ENCODE results near the gene CDH15.
"Not testable (repeated sequence)": the region's sequence is repeated elsewhere in the genome, so short reads cannot be mapped to it uniquely, and the experiment has no call there.

The CDH15 gene

DNA sequence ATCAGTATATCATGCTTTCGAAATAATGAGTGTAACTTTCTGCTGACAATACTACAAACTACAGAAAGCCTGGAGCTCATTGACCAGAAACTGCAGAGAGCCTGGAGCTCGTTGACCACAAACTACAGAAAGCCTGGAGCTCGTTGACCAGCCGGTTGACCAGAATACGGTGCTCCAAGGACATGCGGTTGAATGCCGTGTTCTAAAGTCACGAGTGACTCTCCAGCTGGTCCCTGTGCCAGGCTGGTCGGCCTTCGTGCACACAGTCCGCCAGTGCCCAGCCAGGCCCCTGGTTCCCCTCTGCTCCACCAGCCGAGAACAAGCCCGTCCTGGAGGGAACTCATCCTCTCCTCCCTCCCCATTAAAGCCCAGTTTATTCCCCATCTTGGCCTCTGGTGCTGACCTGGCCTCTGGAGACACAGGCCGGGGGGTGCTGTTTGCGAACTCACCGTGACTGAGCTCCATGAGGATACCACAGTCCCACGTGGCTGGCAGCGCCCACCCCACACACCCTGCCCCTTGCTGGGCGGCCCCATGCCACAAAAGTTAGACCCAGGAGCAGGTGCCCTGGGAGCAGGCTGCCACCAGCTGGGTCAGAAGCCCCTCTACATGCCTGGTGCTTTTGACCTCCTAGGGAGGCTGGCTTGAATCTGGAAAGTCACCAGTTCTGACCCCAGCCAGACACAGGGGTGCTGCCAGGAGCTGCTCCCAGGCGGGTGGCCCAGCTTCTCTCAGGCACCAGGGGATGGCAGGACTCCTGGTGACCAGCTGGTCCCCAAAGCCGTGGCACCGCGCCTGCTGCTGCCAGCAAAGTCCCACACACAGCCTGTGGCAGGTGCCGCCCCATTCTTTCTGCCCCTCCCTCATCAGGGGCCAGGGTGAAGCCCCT lies 15.5 kb upstream of the CDH15 start:
- DNase-seq (ENCODE audit: low read depth in 3 of 3), result no peak

DNA sequence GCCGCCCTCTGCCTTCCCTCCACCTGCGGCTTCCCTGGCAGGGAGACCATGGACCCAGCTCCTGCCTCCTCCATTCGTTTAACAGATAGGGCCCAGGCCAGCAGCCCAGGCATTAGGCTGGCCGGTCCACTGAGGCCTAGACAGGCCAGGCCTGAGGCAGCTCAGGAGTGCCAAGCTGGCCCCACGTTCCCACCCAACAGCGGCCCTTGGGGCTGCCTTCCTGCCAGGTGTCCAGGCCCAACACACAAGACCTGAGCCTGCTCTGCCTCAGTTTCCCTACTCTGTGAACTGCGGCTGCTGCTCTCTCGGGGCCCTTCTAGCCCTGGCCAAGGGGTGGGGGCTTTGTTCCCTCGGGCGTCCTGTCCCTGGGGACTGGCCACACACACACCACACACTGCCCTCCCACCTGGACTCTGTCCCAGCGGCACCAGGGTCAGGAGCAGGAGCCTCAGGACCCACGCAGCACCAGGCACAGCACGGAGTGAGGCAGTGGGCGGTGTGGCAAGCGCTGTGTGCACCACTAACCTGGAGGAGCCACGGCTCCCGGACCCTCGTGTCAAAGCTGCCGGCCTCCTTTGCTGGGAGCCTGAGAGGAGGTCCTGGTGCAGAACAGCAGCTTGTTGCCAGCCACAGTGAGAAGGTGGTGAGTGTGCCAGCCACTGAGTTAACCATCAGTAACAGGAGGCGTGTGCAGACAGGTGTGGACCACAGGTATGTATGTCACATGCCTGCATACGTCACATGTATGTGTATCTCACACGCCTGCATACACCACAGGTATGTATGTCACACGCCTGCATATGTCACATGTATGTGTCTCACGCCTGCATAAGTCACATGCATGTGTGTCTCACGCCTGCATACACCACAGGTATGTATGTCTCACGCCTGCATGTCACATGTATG lies 14.6 kb upstream of the CDH15 start:
- no peak for DNase-seq (ENCODE audit: low read depth in 3 of 3)

DNA sequence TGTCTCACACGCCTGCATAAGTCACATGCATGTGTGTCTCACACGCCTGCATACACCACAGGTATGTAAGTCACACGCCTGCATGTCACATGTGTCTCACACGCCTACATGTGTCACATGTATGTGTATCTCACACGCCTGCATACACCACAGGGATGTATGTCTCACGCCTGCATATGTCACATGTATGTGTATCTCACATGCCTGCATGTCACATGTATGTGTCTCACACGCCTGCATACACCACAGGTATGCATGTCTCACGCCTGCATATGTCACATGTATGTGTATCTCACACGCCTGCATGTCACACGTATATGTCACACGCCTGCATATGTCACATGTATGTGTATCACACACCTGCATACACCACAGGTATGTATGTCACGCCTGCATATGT lies 13.8 kb upstream of the CDH15 start:
- DNase-seq (ENCODE audit: low read depth in 3 of 3), result no peak

DNA sequence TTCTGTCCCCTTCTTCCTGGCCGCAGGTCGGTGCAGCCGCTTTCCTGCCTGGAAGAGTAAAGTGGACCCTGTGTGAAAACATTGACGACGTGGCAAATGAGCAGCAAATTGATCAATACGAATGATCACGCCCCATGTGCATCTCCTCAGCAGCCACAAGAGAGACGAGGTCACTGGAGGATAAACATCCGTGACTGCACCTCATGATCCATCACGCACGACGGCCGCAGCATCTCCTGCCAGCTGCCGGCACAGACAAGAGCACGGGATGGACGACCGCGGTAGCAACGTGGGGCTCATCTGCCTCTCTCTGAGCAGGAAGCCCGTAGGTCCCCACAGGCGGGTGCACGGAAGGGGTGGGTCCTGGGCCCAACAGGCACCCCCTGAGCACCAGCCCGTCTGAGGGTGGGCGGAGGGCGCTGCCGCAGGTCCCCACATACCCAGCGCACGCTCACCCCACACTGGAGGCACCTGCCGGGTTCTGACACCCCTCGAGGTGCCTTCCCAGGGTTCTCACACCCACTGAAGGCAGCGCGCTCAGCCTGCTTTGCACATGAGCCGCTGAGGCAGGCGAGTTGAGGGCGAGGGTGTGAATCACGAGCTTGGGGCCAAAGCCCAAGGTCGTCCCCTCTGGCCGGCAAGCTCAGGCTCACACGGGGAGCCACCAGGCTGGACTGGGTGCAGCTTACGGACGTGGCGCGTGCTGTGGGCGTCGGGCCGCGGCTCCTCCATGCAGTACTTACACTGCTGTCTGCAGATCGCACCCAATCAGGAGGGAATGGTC lies 12.3 kb upstream of the CDH15 start:
- no peak for DNase-seq (ENCODE audit: low read depth in 3 of 3)

DNA sequence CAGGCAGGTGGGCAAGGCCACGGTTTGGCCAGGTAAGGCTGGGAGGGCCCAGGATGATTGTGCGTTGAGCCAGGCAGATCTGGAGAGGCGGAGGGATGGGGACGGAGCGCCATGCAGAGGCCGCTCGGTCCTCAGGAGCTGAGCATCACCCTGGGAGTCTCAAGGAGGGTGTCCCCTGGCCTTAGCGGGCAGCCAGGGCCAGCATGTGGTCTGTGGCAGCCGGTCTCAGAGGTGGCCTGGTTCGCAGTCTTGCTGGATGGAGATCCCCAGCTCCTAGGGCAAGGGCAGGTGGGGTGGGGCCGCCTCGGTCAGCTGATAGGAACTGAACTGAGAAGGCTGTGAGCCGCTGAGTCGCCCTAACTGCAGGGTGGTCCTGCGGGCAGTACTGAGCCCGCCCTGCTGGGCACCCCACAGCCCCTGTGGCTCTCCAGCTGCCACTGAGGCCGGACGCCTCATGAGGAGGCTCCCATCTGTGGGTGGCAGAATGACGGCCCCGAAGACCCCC lies 11.6 kb upstream of the CDH15 start:
- no peak for DNase-seq (ENCODE audit: low read depth in 3 of 3)

DNA sequence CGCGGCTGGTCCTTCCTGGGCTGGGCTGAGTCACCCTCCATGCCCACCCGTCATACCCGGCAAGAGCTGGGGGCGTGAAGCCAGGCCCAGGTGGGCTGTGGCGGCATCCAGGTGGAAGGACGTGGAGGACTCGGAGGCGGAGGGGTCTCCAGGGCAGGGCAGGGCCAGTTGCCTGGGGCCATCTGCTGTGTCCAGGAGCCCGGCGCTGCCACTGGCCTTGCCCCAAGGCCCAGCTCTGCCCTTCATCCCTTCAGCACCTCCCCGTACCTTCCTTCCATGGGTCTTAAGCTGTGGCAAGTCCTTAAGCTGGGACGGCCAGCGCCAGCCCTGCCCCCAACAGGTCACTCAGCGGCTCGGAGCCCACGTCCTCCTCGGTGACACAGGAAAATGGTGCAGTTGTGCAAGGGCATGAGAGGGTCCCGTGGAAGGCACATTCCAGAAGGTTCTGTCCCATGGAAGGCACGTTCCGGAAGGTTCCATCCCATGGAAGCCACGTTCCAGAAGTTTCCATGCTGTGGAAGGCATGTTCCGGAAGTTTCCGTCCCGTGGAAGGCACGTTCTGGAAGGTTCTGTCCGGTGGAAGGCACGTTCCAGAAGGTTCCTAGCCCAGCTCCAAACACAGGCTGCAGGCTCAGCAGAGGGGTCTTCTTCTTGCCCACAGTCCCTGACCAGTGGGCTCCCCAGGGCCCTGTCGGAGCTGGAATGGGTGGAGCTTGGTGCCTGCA lies 10.4 kb upstream of the CDH15 start:
- DNase-seq (ENCODE audit: low read depth in 3 of 3), result no peak

DNA sequence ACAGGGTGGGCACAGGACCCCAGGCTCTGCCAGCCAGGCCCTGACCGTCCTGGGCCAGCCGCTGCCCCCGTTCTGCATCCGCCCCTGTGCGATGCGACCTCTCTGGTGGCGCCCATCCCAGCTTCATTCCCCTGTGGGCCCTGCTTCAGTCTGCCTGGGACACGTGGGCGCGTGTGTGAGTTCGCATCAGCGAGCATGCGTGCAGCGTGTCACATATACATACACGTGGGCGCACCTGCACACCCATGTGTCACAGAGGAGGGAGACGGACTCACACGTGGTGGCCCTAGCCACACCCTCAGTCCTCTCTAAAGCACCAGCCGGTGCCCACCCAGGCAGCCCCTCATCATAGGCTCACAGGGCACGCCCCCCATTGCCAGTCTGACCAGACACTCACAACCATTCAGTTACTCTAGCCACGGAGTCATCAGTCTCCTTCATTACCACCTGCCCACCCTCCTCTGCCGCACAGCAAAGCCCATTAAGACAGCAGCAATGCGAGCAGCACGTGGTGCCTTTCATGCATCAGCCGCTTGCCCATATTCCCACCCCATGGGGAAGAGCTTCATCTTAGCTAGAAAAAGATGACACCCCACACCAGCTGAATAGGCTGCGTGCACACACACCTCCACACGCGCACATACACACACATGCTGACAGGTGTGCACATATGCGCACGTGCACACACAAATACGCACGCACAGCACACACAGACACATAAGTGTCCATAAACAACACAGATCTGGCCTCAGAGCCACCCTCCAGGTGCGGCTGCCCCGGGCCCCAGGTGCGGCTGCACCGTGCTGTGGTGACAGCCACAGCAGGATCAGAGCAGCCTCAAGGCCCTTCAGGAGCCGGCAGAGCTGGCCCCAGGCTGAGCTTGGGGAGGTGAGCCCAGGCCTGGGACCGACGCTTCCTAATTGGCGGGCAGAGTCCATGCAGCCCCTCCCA lies 9.5 kb upstream of the CDH15 start:
- DNase-seq (ENCODE audit: low read depth in 3 of 3), result no peak

DNA sequence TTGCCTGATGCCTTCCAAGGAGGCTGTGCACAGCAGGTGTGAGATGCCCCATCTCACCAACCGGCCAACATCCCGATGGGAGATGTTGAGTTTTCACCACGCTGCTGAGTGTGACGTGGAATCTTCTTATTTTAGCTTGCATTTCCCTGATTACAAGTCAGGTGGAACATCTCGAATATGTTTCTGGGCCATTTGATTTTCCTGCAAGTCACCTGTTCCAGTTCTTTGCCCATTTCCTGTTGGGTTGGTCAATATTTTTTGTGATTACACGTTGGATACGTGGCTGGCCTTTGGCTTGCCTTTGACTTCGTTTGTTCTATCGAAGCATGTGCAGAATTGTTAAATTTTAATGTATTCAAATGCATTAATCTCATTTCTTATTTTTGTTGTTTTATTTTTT lies 8.3 kb upstream of the CDH15 start:
- DNase-seq (ENCODE audit: low read depth in 3 of 3), result no peak

DNA sequence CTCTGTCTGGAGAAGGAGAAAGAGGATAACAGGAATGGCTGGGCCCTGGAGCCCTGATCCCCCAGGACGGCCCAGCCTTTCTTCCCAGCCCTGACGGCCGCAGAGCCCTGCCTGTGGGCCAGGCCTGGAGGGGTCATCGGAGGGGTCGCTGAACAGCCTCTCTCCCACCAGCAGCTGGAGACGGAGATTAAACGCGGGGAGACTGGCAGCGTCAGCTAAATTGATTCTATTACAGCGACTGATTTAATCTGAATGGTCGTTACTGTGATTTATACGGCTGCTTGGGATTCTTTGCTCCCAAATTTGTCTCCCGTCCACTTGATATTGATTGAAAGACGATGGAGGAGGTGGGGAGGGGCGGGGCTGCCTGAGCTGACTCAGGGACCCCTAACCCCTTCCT lies 7.1 kb upstream of the CDH15 start:
- no peak for DNase-seq (ENCODE audit: low read depth in 3 of 3)

DNA sequence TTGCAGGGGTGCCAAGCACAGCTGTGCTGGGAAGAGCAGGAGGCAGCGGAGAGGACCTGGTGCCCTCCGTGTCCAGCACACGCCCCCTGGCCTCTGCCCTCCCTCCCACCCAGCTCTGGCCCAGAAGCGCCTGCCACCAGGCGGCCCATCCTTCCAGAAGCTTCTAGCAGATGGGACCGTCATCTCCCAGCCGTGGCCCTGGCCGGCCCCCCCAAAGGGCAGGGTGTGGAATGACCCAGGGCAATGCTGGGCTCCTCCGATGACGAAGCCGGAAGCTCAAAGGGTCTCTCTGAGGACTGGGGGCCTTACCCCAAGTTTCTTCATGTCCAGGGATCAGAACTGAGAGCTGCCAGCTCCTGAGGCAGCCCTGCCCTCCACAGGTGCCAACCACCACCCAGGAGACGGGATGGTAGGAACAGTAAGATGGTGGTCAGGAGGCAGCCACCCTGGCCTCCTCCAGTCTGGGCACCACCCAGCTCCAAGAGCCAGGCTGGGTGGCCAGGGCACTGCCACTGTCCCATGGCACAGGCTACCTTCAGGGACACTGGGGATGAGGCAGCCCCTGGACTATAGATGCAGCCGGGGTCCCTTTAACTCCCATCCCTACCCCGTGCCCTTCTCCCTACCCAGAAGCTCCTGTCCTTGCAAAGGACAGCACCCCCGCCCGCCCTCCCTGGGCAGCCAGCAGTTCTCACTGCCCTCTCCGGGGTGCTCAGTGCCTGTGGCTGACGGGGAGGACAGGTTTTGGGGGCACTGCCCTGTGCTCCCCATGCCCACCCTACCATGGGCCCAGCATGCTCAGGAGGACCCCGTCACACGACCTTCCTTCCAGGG lies 6.5 kb upstream of the CDH15 start:
- no peak for DNase-seq (ENCODE audit: low read depth in 3 of 3)

DNA sequence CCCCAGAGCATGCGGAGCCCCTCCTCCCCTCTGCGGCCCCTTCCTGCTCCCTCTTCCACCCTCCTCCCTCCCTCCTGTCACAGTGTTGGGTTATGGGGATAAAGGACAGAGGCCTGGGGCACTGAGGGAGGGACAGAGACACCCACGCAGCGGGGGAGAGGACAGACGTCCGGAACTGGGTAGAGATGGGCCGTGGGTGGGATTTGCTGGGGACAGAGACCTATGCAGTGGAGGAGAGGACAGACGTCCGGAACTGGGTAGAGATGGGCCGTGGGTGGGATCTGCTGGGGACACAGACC lies 5.9 kb upstream of the CDH15 start:
- not testable (repeated sequence) for DNase-seq (ENCODE audit: low read depth in 3 of 3)

DNA sequence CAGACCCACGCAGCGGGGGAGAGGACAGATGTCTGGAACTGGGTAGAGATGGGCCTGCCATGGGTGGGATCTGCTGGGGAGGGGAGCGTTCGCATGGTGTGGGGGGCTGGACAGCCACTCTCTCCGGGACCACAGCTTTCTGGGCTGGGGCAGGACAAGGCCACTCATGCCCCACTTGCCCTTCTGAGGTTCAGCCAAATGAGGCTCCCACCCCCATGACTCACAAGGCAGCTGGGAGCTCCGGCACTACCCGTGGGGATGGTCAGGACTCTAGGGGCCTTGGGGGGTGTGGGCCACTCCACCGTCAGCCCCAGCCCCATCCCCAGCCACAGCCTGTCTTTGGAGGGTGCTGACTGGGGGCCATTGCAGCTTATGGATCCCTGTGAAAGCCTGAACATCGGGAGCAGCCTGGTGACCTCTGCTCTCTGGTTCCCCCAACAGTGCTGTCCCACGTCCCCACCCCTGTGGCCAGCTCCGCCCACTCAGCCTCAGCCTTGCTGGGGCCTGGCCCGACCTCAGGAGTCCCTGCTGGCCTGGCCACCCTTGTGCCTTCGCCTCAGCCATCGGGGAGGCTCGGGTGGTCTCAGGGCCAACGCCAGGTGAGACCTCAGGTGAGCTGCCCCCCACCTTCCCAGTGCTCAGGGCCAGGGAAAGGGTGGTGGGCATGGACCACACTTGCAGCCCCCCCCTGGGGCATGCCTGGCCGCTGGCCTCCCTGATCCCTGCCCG lies 4.7 kb upstream of the CDH15 start:
- DNase-seq (ENCODE audit: low read depth in 3 of 3), result no peak

DNA sequence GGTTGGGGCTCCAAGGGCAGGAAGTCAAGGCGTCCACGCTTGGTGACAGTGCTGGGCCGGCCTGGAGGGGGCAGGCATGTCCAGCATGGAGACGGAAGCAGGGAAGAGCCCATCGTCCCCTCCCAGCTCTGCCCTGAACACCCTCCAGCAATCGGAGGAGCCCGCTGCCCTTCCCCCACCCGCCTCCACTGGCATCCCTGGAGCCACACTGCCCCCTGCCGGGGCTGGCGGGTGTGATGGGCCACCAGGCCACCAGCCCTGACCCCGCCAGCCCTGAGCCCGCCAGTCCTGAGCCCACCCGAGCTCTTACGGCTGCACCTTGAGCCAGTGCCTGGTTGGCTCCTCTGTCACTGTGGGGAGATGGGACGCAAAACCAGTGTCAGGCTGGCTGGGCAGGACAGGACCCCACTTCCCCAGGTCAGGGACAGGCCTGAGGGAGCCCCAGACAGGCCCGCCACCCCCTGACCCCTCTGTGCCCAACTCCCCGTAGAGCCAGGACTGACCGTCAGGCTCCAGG lies 4.1 kb upstream of the CDH15 start:
- peak; percentile 72 to 93 (median 83) for DNase-seq (ENCODE audit: low read depth in 3 of 3)

DNA sequence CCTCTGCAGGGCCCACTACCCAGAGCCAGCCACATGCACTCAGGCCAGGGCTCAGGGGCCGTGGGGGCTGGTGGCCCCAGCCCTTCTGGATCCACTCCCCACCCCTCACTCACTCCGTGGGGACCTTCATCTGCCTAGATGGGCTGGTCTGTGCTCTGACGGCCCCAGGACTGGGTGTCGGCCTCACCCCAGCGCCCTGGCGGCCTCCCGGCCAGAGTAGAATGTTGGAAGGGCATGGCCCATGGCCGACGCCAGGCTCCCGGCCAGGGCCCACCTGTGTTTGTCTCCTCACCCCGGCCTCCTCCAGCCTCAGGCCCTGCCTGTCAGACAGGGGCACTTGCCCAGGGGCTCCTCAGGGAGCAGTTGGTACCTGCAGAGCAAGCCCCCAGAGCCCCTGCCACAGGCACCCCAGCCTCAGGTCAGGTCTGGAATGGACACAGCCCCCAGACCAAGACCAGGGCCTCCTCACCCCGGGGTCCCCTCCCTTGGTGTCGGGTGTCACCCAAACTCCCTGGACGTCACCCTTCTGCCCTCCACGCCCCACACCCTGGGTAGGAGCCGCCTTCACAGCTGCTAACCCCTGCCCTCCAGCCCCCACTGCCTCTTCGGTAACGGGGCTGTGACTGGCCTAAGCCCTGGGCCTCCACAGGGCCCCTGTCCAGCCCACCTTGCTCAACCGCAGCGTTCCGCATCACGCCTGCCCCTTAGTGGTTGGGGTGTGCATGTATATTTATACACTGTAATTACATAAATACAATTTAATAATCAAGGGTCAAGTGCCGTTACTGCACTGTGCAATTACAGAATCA lies 3.0 kb upstream of the CDH15 start:
- no peak for DNase-seq (ENCODE audit: low read depth in 3 of 3)

DNA sequence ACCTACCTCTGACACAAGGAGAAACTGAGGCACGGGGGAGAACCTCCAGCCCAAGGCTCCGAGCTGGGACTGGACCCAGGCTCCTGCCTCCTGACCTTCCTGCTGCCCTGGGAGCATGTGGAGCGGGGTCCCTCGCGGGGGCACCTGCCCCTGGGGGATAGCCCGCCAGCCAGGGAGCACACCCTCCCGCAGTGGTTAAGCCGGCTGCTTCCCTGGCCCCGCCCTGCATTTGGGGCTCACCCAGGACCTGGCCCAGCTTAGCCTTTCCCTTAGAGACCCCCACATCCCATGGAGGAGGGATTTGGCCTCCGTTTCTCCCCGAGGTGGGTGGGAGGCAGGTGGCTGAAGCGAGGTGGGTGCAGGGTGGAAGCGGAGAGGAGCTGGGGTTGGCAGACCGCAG lies 1.8 kb upstream of the CDH15 start:
- DNase-seq (ENCODE audit: low read depth in 3 of 3), result no peak

DNA sequence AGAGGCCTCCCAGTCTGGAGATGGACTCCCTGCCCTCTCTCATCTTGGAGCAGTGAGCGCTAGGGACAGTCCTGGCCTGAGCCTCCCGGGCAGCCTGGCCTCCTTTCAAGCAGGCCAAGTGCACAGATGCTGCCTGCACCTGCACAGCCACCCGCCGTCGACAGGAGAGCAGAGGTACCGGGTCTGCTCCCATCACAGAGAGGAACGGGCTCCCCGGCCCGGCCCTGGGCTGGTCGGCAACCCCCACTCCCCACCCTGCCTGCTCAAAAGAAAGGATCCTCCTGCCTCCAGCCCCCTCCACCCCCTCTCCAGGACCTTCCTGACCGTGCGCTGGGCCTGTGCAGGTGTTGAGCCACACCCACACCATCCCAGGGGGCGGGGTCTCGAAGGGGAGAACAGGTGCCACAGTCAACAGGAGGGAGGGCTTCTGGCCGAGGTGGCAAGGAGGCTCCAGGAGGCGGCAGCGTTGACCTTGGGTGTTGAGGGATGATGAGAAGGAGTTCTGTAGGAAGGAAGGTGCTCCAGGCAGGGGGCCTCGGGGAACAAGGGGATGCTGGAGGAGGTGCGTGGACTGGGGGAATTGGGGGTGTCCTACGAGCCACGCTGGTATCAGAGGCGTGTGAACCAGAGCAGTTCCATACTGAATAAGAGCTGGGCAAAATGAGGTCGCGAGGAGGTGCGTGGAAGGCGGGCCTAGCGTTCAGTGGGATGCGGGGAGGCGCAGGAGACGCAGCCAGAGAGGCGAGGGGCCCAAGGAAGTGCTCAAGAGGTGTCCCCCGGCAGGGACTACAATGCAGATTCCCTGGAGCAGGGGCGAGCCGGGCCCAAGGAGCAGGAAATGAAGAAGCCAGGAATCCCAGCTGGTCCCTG lies 967 bp upstream of the CDH15 start:
- DNase-seq (ENCODE audit: low read depth in 3 of 3), result no peak

DNA sequence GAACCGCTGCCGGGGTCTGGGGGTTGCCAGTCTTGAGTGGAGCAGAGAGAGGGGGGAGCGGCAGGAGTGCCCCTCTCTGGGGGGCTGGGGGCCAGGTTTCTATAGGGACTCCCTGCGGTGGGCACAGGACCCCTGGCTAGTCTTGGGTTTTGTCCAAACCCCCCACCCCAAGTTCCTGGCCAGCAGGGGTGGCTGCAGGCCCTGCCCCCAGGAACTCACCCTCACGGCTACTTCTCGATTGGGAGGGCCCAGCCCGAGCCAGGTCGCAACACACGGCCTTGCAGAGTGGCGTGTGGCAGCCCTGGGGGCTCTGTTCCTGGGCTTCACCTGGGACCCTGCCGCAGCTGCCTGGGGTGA lies 601 bp downstream of the CDH15 start:
- no peak for DNase-seq (ENCODE audit: low read depth in 3 of 3)
